ENCODE data around the gene KCP.
"Not testable (repeated sequence)": the region's sequence is repeated elsewhere in the genome, so short reads cannot be mapped to it uniquely, and the experiment has no call there.

Gene KCP

DNA sequence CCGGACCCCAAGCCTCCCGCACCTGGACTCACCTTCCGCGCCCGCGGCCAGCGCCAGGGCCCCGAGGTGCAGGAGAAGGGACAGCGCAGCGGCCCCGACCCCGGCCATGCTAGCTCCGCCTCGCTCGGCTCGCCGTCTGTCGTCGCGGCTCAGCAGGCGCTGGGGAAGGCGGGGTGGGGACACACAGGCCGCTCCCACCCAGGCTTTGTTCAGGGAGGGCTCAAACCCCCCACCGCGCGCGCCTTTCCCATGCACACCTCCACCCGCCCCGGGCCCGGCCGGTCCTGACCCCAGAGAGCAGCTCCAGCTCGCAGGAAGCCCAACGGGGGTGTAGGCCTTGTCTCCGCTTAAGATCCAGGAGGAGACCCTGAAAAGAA, at the start of gene KCP:
TSS of gene KCP (minus strand) at position 141 of the 377 bp plus-strand sequence. CDS start at position 108, 33 bp downstream.
- DNase-seq (ENCODE audit: low read depth, low spot score), result no peak

- no peak for DNase-seq (ENCODE audit: low read depth, low spot score)
Observed at GRCh38 chr7:128959296-128959695, 48.8 kb upstream of the KCP start.

GRCh38 chr7:128955981-128956380, 45.5 kb upstream of the KCP start:
- no peak for DNase-seq (ENCODE audit: low read depth, low spot score)

DNA sequence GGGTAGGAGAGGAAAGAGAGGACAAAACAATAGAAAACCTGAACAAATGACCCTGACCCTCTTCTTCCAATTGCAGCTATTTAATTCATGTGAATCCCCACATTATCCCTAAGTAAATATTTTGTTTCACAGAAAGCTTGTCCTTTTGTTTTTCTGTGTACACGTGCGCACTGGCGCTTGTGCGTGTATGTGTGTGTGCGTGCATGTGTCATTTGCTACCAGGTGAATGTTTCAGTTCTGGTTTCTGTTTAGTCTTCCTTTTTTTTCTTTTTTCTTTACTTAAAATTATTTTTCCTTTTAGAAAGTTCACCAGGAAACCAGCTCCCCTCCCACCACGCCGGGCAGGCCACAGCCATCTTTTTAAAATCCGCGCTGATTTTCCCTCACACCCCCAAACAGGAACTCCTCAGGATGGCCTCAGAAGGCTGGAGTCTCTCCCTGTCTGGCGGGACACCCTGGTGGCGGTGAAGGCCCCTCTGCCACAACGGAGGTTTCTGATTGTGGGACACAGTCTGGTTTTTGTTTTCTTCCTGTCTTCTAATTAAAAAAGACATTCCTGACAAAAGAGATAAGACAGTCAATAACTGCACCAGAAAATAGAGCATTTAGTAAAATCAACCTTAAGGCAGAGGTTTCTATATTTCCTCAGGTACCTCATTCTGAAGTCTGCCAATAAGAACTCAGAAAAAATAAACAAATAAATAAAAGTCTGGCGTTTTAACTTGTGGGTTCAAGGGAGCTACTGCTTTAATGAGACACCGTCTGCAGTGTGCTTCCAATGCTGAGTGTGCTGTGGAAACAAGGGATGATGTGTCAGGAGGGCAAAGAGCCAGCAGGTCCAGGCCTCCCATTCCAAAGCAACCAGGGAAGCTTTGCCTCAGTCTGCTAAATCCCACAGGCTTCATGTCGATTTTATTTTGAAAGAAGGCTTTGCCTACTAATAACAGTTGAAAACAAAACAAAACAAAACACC, 44.6 kb upstream of the KCP start:
- no peak for DNase-seq (ENCODE audit: low read depth, low spot score)

GRCh38 chr7:128954150-128954549, 43.6 kb upstream of the KCP start:
- no peak for DNase-seq (ENCODE audit: low read depth, low spot score)

DNA sequence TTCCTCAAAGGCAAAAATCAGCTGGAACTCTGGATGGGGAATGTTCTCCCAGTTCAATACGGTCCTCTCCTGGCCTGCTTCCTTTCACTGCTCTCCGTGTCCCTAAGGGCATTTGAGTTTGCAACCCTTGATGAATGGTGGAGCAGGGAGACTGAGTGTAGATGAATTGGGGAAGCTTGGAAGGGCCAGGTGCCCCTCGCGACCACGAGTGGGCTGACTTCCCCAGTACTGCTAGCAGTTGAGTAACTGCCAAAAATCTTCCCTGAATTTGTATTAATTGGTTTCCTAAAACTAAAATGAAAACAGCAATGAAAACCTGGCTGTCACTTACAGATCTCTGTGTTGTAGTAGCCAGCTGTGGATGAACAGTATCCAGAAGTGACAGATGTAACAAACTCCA, 40.8 kb upstream of the KCP start:
- DNase-seq (ENCODE audit: low read depth, low spot score), result no peak

DNA sequence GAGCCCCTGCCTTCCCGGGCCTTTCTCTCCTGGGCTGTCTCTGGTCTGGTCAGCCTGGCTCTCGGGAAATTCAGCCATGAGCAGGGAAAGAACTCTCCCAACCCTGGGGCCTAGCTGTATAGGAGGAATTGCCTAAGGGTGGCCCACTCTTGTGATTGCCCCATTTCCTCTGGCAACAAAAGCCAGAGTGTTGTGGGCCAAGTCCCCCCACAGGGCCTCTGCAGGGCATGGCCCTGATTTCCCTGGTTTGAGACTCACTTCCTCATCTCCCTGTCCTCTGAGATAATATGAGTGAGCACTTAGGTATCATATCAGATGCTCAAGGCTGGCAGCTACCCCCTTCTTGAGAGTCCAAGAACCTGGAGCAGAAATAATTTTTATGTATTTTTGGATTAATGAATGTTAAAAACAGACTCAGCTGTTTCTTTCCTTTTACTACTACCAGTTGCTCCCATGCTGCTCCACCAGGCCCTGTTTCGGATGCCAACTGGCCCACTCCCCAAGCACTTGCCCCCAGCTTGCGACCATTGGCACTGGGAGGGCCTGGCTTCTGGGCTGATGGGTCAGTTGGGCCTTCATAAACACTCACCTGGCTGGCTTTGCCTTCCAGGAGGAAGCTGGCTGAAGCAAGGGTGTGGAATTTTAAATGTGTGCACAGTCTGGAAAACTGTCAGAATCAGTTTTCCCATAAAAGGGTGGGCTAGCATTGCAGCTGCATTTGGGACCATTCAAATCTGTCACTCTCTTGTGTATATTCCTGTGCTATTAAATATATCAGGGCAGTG, 38.7 kb upstream of the KCP start:
- no peak for DNase-seq (ENCODE audit: low read depth, low spot score)

- DNase-seq (ENCODE audit: low read depth, low spot score), result no peak
Observed at GRCh38 chr7:128948312-128948973, 37.9 kb upstream of the KCP start.

- no peak for DNase-seq (ENCODE audit: low read depth, low spot score)
Observed at GRCh38 chr7:128947854-128948253, 37.3 kb upstream of the KCP start.

GRCh38 chr7:128946936-128947830, 36.7 kb upstream of the KCP start:
- no peak for DNase-seq (ENCODE audit: low read depth, low spot score)

GRCh38 chr7:128945668-128946366, 35.3 kb upstream of the KCP start:
- no peak for DNase-seq (ENCODE audit: low read depth, low spot score)

DNA sequence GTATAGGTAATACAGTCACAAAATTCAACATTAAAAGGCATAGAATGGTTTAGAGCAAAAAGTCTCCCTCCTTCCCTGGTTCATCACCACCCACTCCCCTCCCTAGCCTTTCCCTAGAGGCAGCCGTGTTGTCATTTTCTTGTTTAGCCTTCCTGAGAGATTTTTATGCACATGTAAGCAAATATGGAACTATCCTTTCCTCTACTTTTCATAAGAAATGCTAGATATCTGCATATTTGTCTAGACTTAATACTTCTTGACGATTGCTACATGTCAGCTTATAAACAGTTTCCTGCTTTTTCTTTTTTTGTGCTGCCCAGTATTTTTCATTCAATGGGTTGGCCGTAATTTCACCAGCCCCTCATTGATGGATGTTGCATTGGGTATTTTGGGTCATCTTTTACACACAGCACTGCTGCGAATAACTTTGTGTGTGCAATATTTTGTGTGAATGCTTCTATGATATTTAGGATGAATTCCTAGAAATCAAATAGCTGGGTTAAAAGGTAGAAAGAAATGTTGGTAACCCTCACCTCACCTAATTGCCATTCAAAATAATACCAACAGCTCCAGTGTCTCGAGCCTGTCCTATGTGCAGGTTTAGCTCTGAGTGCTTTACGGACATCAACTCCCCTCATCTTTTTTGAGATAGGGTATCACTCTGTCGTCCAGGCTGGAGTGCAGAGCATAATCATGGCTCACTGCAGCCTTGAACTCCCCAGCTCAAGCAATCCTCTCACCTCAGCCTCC, 34.2 kb upstream of the KCP start:
- no peak for DNase-seq (ENCODE audit: low read depth, low spot score)

GRCh38 chr7:128943251-128943650, 32.7 kb upstream of the KCP start:
- not testable (repeated sequence) for DNase-seq (ENCODE audit: low read depth, low spot score)

GRCh38 chr7:128941946-128942526, 31.5 kb upstream of the KCP start:
- DNase-seq (ENCODE audit: low read depth, low spot score), result no peak

DNA sequence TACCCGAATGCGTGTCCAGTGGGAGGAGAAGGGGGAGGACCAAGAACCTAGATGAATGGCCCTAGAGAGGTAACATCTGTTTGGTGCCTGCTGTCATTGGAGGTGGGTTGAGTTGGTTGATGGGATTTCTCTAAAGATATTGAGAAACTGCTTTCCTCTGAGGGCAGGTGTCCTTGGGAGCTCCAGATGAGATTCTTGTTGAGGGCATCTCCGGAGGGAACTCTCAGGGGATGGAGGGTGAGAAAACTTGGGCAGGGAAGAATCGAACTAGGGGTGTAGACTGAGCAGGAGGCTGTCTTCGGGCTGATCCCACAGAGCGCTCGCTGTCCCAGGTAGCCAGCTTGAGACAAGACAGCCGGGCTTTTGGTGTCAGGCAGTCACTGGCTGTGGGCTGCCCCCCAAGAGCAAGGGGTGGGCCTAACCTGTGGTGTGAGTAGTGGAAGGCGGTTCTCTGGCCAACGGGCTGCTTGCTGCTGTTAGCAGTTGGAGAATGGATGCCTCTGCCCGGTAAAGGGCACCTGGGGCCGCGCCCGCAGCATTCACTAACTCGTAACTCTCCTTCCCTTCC, 30.9 kb upstream of the KCP start:
- no peak for DNase-seq (ENCODE audit: low read depth, low spot score)

- no peak for DNase-seq (ENCODE audit: low read depth, low spot score)
Observed at GRCh38 chr7:128940494-128941322, 30.2 kb upstream of the KCP start.

DNA sequence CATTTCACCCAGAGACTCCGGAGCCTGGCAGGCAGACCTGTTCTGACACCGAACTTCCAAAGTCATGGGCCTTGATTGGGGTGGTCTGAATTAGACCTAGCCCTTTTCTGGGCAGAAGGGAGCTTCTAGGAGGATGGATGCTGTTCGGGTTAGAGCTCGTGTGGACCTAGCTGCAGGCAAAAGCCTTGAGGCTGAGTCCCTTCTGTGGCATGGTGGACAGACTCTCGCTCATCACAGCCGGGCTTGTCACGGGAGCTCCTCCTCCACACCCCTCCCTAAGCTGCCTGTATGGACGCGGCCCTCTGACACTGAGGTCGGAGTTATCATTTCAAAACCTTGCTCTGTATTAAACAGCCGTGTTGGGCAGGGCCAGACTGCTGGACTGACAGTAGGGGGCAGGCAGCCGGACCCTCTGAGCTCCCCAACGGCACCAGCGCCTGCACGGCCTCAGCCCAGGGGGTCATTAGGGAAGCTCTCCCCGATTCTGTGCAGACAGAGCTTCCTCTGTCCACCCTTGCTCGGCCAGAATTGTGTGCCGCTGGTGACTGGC, 29.4 kb upstream of the KCP start:
- no peak for DNase-seq (ENCODE audit: low read depth, low spot score)
